OCI-LY7 (cell line): ENCODE data around the gene HACL1. TPM values are rescaled to one million over a fixed set of nuclear protein-coding genes. Genes with fewer than 3 reads are reported as not detected.
A peak's percentile ranks its signal among the peaks of the same experiment; 100 is the strongest.

ENCODE experiments used
- BruUV-seq: library from RNA; stranded (reverse); fragments of 400-500 nt; replicated peaks from 2 replicates; lab custom pipeline; 2021; lab: Mats Ljungman, UMichigan
- CTCF ChIA-PET: fragments of 300-600 bp; sonication (Branson Sonifier 250); formaldehyde crosslinking; loops from one replicate; lab custom pipeline; 2022; ENCODE audit warnings: antibody characterized with exemption; ENCODE audit not compliant: unreplicated experiment; lab: Charles Lee
- POLR2A ChIA-PET: fragments of 300-600 bp; sonication (Branson Sonifier 250); formaldehyde crosslinking; loops from one replicate; lab custom pipeline; 2022; ENCODE audit warnings: antibody characterized with exemption; lab: Charles Lee
- DNase-seq: peaks from one replicate; pipeline ENCODE4 v3.0.0-alpha.2; 2015; ENCODE audit warnings: low spot score
- H2AFZ ChIP-seq: fragments of 200-600 bp; sonication (generic), shearing (Covaris generic); 2 replicates; pipeline ENCODE4 v1.6.1; 2014; ENCODE audit warnings: mild to moderate bottlenecking, antibody characterized with exemption, low read length, moderate library complexity
- H3K27ac ChIP-seq: fragments of 200-600 bp; sonication (generic); 2 replicates; pipeline ENCODE4 v1.5.1; 2014; ENCODE audit warnings: mixed run types, low read depth, mild to moderate bottlenecking, moderate library complexity, low read length, inconsistent platforms; ENCODE audit not compliant: poor library complexity, severe bottlenecking
- H3K36me3 ChIP-seq: fragments of 200-600 bp; sonication (generic); 2 replicates; pipeline ENCODE4 v1.6.1; 2014; ENCODE audit warnings: mild to moderate bottlenecking, antibody characterized with exemption, low read length, moderate library complexity, mixed read lengths; ENCODE audit not compliant: insufficient read depth
- H3K4me1 ChIP-seq: fragments of 200-600 bp; sonication (generic); 2 replicates; pipeline ENCODE4 v1.5.1; 2014; ENCODE audit warnings: mild to moderate bottlenecking, low read length; ENCODE audit not compliant: insufficient read depth, poor library complexity, severe bottlenecking
- H3K4me2 ChIP-seq: fragments of 200-600 bp; sonication (generic); 2 replicates; pipeline ENCODE4 v1.6.1; 2014; ENCODE audit warnings: mild to moderate bottlenecking, low read length
- H3K4me3 ChIP-seq: fragments of 200-600 bp; sonication (generic); 2 replicates; pipeline ENCODE4 v1.5.1; 2014; ENCODE audit warnings: mild to moderate bottlenecking, low read depth, low read length; ENCODE audit not compliant: poor library complexity, severe bottlenecking
- H3K79me2 ChIP-seq: fragments of 200-600 bp; sonication (generic); 2 replicates; pipeline ENCODE4 v1.6.1; 2016; ENCODE audit warnings: low read depth, mild to moderate bottlenecking, low read length, moderate library complexity, mixed read lengths; ENCODE audit not compliant: insufficient read depth
- H3K9me2 ChIP-seq: fragments of 200-600 bp; sonication (generic); 2 replicates; pipeline ENCODE4 v1.6.1; 2016; ENCODE audit warnings: mild to moderate bottlenecking, low read length, mixed read lengths; ENCODE audit not compliant: insufficient read depth
- H3K9me3 ChIP-seq: fragments of 200-600 bp; sonication (generic); 2 replicates; pipeline ENCODE4 v1.6.1; 2014; ENCODE audit warnings: mild to moderate bottlenecking, mixed run types, low read length, mixed read lengths
- H4K20me1 ChIP-seq: fragments of 200-600 bp; sonication (generic); 2 replicates; pipeline ENCODE4 v1.6.1; 2014; ENCODE audit warnings: mild to moderate bottlenecking, antibody characterized with exemption, low read length, moderate library complexity, mixed read lengths; ENCODE audit not compliant: insufficient read depth
- EZH2phosphoT487 ChIP-seq: fragments of 200-600 bp; sonication (generic); IDR thresholded peaks from 2 replicates; pipeline ENCODE4 v1.6.1; 2018; ENCODE audit warnings: low read depth, borderline replicate concordance, mild to moderate bottlenecking, mixed run types, antibody characterized with exemption, low read length, moderate library complexity, mixed read lengths
- intact Hi-C: fragments of 100-400 bp; cut with micrococcal nuclease; formaldehyde crosslinking; loops from one replicate; pipeline ENCODE4 v1.10.0; 2022; ENCODE audit not compliant: unreplicated experiment
- total RNA-seq, 2 experiments: library from RNA; depleted of rRNA in 1 of 2; stranded (reverse); fragments of >200 nt in 1 of 2; shearing (Covaris generic) in 1 of 2; gene quantifications; 2 replicates each; pipeline ENCODE4 v1.2.3, GENCODE V29; 2014 to 2022
- TF ChIP-seq, protein P1 (sequence below): fragments of 200-600 bp; sonication (generic); conservative IDR thresholded peaks from 2 replicates; pipeline ENCODE4 v1.5.1; 2014; ENCODE audit warnings: mild to moderate bottlenecking, antibody characterized with exemption, low read length, moderate library complexity, mixed read lengths

Gene HACL1
- total RNA-seq, 2 experiments from 2014 or later: 22.0 to 25.5 TPM

GRCh38 chr3:15556512-15556911, 44.9 kb downstream of the HACL1 start:
- H3K4me2 ChIP-seq: peak overlapping the region; percentile 50
- ChIA-PET POLR2A (interaction anchor here (0.6 to 1.7 kb wide), 5 partner anchors 17 to 352 kb away, joined by 3 to 9 read pairs (median 4); partner anchors contain the start of gene CAPN7), CTCF (interaction anchor here (0.6 to 1.0 kb wide), 2 partner anchors 10 to 172 kb away, joined by 3 read pairs; no protein-coding TSS in a partner anchor)
- H3K27ac ChIP-seq: no peak overlapping the region
- H3K4me3 ChIP-seq: no peak overlapping the region
- H3K4me1 ChIP-seq: peaks cover 17% of the 10 kb centered on the region
- H3K9me2 ChIP-seq: no peaks in the 10 kb centered on the region
- H3K79me2 ChIP-seq: no peaks in the 10 kb centered on the region
- intact Hi-C loops: loop anchor here (2.0 to 5.0 kb wide), 3 partner anchors 149 to 354 kb away; no protein-coding TSS in a partner anchor
- H2AFZ ChIP-seq: no peak overlapping the region
- H3K36me3 ChIP-seq: peaks cover 16% of the 10 kb centered on the region
- TF ChIP-seq, protein P1, sequence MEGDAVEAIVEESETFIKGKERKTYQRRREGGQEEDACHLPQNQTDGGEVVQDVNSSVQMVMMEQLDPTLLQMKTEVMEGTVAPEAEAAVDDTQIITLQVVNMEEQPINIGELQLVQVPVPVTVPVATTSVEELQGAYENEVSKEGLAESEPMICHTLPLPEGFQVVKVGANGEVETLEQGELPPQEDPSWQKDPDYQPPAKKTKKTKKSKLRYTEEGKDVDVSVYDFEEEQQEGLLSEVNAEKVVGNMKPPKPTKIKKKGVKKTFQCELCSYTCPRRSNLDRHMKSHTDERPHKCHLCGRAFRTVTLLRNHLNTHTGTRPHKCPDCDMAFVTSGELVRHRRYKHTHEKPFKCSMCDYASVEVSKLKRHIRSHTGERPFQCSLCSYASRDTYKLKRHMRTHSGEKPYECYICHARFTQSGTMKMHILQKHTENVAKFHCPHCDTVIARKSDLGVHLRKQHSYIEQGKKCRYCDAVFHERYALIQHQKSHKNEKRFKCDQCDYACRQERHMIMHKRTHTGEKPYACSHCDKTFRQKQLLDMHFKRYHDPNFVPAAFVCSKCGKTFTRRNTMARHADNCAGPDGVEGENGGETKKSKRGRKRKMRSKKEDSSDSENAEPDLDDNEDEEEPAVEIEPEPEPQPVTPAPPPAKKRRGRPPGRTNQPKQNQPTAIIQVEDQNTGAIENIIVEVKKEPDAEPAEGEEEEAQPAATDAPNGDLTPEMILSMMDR: no peak
- no peak for TF ChIP-seq EZH2phosphoT487
- H4K20me1 ChIP-seq: no peaks in the 10 kb centered on the region
- BruUV-seq: no TSS peak
- peak; percentile 75 for DNase-seq
- H3K9me3 ChIP-seq: no peaks in the 10 kb centered on the region

DNA sequence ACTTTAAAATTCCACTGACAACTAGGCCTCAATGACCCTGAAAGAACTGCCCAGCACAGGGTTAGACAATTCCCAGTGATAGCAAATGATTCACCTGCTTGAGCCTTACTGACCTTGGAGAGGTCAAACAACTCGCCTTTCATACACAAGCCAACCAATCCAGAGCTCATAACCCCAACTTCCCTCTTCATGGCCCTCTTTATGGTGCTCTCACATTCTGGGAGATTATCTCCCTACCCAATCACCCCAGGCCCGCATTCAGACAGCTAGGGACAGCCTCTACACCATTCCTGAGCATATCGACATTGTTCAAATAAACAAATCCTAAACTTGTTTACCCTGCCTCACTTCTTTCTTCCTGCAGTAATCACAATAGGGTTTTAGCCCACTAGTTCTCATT, 47.6 kb downstream of the HACL1 start:
- H4K20me1 ChIP-seq: no peaks in the 10 kb centered on the region
- H3K27ac ChIP-seq: no peak overlapping the region
- H2AFZ ChIP-seq: no peak overlapping the region
- no peaks in the 10 kb centered on the region for H3K9me2 ChIP-seq
- DNase-seq: no peak
- no TSS peak for BruUV-seq
- H3K4me1 ChIP-seq: peaks cover 17% of the 10 kb centered on the region
- no peaks in the 10 kb centered on the region for H3K9me3 ChIP-seq
- H3K36me3 ChIP-seq: no peaks in the 10 kb centered on the region
- CTCF ChIA-PET: no interaction called here
- no peak for TF ChIP-seq EZH2phosphoT487
- TF ChIP-seq, protein P1: no peak
- no peak overlapping the region for H3K4me3 ChIP-seq
- H3K79me2 ChIP-seq: no peaks in the 10 kb centered on the region
- intact Hi-C loops: no loop called here
- no peak overlapping the region for H3K4me2 ChIP-seq
- POLR2A ChIA-PET: interaction anchor here (0.6 kb wide), 1 partner anchor 351 kb away, joined by 3 read pairs; no protein-coding TSS in a partner anchor

DNA sequence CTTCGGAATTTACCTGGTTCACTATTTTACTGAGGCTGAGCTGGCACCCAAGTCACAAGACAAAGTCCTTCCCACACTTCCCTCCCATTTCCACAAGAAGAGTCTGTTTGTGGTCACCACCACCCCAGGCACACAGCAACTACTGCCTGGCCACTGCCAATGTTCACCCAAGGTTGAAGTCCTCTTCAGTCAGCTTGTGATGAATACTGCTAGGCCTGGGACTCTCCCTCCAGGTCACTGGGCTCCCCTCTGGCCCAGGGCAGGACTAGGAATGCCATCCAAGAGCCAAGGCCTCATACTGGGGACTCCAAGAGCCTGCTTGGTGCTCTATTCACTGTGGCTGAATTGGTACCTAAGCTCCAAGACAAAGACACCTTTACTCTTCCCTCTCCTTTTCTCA, 49.5 kb downstream of the HACL1 start:
- DNase-seq: no peak
- CTCF ChIA-PET: no interaction called here
- H4K20me1 ChIP-seq: no peaks in the 10 kb centered on the region
- POLR2A ChIA-PET: interaction anchor here (1.1 kb wide), 1 partner anchor 9 kb away, joined by 4 read pairs; no protein-coding TSS in a partner anchor
- H3K9me2 ChIP-seq: 0 out of 2 replicates have a peak, but pooled peaks cover 3% of the 10 kb centered on the region
- no peak overlapping the region for H3K4me3 ChIP-seq
- TF ChIP-seq EZH2phosphoT487: no peak
- TF ChIP-seq, protein P1: no peak
- H3K36me3 ChIP-seq: no peaks in the 10 kb centered on the region
- H3K4me1 ChIP-seq: peaks cover 9% of the 10 kb centered on the region
- BruUV-seq: no TSS peak
- no peaks in the 10 kb centered on the region for H3K9me3 ChIP-seq
- intact Hi-C loops: no loop called here
- H2AFZ ChIP-seq: no peak overlapping the region
- no peak overlapping the region for H3K27ac ChIP-seq
- no peak overlapping the region for H3K4me2 ChIP-seq
- no peaks in the 10 kb centered on the region for H3K79me2 ChIP-seq
